BJ (cell line): ENCODE results near the gene ACTA2. TPM values are rescaled to one million over a fixed set of nuclear protein-coding genes. Genes with fewer than 3 reads are reported as not detected.

Experiments used
- CTCF ChIA-PET: fragments of 350-600 bp; formaldehyde crosslinking; extraction: SDS; loops from one replicate; lab custom pipeline; 2021; ENCODE audit warnings: antibody characterized with exemption, inconsistent platforms; lab: Yijun Ruan, JAX
- POLR2A ChIA-PET: fragments of 300-600 bp; sonication (Branson Sonifier 250); formaldehyde crosslinking; extraction: SDS; loops from one replicate; lab custom pipeline; 2021; ENCODE audit warnings: antibody characterized with exemption; lab: Charles Lee
- DNase-seq: peaks from one replicate; pipeline ENCODE4 v3.0.0-alpha.2; 2011; ENCODE audit warnings: low read depth
- H3K27me3 ChIP-seq: 2 replicates; pipeline ENCODE4 v1.6.0; 2011; ENCODE audit warnings: low read length; ENCODE audit not compliant: control insufficient read depth, insufficient read depth
- H3K36me3 ChIP-seq: 2 replicates; pipeline ENCODE4 v1.5.1; 2011; ENCODE audit warnings: low read length; ENCODE audit not compliant: control insufficient read depth, insufficient read depth
- H3K4me3 ChIP-seq: 2 replicates; pipeline ENCODE4 v1.5.1; 2011; ENCODE audit warnings: low read depth, mild to moderate bottlenecking, control low read depth, low read length
- CTCF ChIP-seq: IDR thresholded peaks from 2 replicates; pipeline ENCODE4 v1.5.1; 2011; ENCODE audit warnings: low read depth, mild to moderate bottlenecking, control low read depth, inconsistent platforms, low read length, moderate library complexity; ENCODE audit not compliant: insufficient read depth
- polyA plus RNA-seq: library from polyadenylated mRNA; depleted of rRNA; stranded (reverse); fragments of >200 nt; gene quantifications from 2 replicates; pipeline ENCODE4 v1.2.3, GENCODE V29; 2011

The ACTA2 gene
- polyA plus RNA-seq, 1 experiment: 1,821 TPM

GRCh38 chr10:88927416-88927690, 25.2 kb downstream of the ACTA2 start:
- TF ChIP-seq CTCF: no peak
- H3K4me3 ChIP-seq: no peak overlapping the region
- POLR2A ChIA-PET: no interaction called here
- DNase-seq: no peak
- H3K27me3 ChIP-seq: no peaks in the 10 kb centered on the region
- 0 out of 2 replicates have a peak, but pooled peaks cover 1% of the 10 kb centered on the region for H3K36me3 ChIP-seq
- CTCF ChIA-PET: interaction anchor here (1.3 to 16.2 kb wide), 2 partner anchors 64 to 88 kb away, joined by 3 to 512 read pairs; no protein-coding TSS in a partner anchor

GRCh38 chr10:88926566-88927415, 25.8 kb downstream of the ACTA2 start:
- TF ChIP-seq CTCF: no peak
- 0 out of 2 replicates have a peak, but pooled peaks cover 1% of the 10 kb centered on the region for H3K36me3 ChIP-seq
- DNase-seq: peak; percentile 89
- ChIA-PET POLR2A (no interaction called here), CTCF (interaction anchor here (1.3 to 16.2 kb wide), 2 partner anchors 65 to 87 kb away, joined by 3 to 512 read pairs; no protein-coding TSS in a partner anchor)
- H3K4me3 ChIP-seq: no peak overlapping the region
- no peaks in the 10 kb centered on the region for H3K27me3 ChIP-seq

DNA sequence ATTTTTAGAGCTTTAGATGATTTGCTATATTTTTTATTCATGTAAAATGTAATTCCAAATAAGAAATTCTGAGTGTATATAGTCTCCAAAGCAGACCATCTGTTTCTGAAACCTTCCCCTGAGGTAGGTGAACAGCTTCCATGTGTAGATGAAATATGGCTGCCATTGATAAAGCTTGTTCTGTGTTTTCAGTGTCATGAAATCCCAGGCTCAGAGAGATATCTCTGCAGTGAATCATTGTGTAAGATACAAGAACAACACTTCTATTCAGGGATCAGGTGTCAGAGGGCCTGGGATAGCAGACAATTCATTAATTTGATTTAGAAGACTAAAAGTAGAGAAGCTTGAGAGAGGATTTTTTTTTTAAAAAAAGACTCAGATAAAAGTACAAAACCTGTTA, 29.1 kb downstream of the ACTA2 start:
- POLR2A ChIA-PET: no interaction called here

GRCh38 chr10:88922041-88922440, 30.5 kb downstream of the ACTA2 start:
- TF ChIP-seq CTCF: no peak
- Histone ChIP-seq H3K4me3 (no peak overlapping the region), H3K27me3 (no peaks in the 10 kb centered on the region), H3K36me3 (0 out of 2 replicates have a peak, but pooled peaks cover 1% of the 10 kb centered on the region)
- DNase-seq: no peak
- POLR2A ChIA-PET: no interaction called here
- CTCF ChIA-PET: interaction anchor here (1.5 to 1.9 kb wide), 2 partner anchors 11 to 85 kb away, joined by 5 to 9 read pairs; no protein-coding TSS in a partner anchor

More for the DNA sequence above, 29.1 kb downstream of the ACTA2 start:
- TF ChIP-seq CTCF: no peak
- Histone ChIP-seq H3K27me3 (no peaks in the 10 kb centered on the region), H3K4me3 (no peak overlapping the region), H3K36me3 (0 out of 2 replicates have a peak, but pooled peaks cover 1% of the 10 kb centered on the region)
- CTCF ChIA-PET: interaction anchor here (1.0 to 16.2 kb wide), 4 partner anchors 9 to 84 kb away, joined by 3 to 512 read pairs (median 9); no protein-coding TSS in a partner anchor
- DNase-seq: no peak

DNA sequence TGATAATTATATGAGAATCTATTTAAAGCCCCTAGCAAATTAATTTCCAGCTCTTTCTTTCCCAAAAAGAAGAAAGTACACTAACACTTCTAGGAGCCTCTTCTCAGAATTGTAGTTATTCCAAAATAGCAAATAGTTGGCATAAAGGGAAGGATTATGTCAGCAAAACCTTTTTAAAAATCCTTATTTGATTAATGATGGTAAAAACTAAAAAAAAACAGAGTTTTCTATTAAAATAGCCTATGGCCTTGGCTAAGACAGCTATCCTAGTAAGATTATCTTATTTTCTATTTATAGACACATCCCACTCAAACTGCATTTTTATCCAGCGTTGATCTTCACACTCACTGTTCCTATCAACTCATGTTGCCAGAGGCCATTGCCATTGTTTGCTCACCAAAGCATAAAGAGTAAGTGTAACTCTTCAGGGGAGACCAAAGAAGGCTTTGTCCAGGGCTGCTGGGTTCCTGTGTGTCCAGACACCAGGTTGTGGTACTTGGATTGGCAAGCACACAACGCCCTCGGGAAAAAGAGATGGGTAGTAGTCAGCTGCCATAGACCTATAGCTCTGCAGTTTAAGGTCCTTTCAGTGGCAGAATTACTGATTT, 31.5 kb downstream of the ACTA2 start:
- no peak overlapping the region for H3K4me3 ChIP-seq
- CTCF ChIA-PET: interaction anchor here (0.6 to 1.9 kb wide), 4 partner anchors 9 to 84 kb away, joined by 3 to 9 read pairs (median 4); partner anchors contain the start of gene FAS
- H3K27me3 ChIP-seq: no peaks in the 10 kb centered on the region
- no peak for TF ChIP-seq CTCF
- H3K36me3 ChIP-seq: 0 out of 2 replicates have a peak, but pooled peaks cover 1% of the 10 kb centered on the region
- no peak for DNase-seq
- POLR2A ChIA-PET: no interaction called here
